CD4-positive, alpha-beta T cell (primary cell): ENCODE results near the gene TPP2. TPM values are rescaled to one million over a fixed set of nuclear protein-coding genes. Genes with fewer than 3 reads are reported as not detected.

Source experiments
- ATAC-seq: fragments of 200-7000 bp; cut with Tn5 transposase; one replicate; pipeline ENCODE4 v1.10.0; 2022; ENCODE audit warnings: mild to moderate bottlenecking; ENCODE audit not compliant: poor library complexity
- CTCF ChIA-PET: fragments of 350-600 bp; sonication (Branson Sonifier 250); formaldehyde crosslinking; loops from one replicate; lab custom pipeline; 2021; ENCODE audit warnings: antibody characterized with exemption, inconsistent platforms; lab: Charles Lee
- POLR2A ChIA-PET: fragments of 350-600 bp; sonication (Branson Sonifier 250); formaldehyde crosslinking; loops from one replicate; lab custom pipeline; 2021; ENCODE audit warnings: antibody characterized with exemption, inconsistent platforms; lab: Charles Lee
- DNase-seq, 14 experiments: peaks; one replicate each; pipeline ENCODE4 v3.0.0-alpha.2; 2013 to 2020; ENCODE audit warnings: mixed read lengths in 2 of 14
- H3K27ac ChIP-seq, 2 donors: one replicate each; pipeline versions ENCODE4 v1.5.1 to v1.7.0; 2013; ENCODE audit warnings: low read length in 2 of 2, low read depth in 1 of 2, mild to moderate bottlenecking in 1 of 2
- H3K27me3 ChIP-seq, 2 experiments: 1 replicate in 1 of 2; 2 replicates in 1 of 2; pipeline versions ENCODE4 v1.6.1 to v1.7.0; 2013; ENCODE audit warnings: low read length in 2 of 2, control low read depth in 1 of 2, mild to moderate bottlenecking in 1 of 2, moderate library complexity in 1 of 2; ENCODE audit not compliant: insufficient read depth in 2 of 2, control insufficient read depth in 1 of 2
- H3K36me3 ChIP-seq: one replicate; pipeline ENCODE4 v1.6.1; 2013; ENCODE audit warnings: low read length, control low read depth; ENCODE audit not compliant: insufficient read depth
- H3K4me1 ChIP-seq: one replicate; pipeline ENCODE4 v1.6.1; 2013; ENCODE audit warnings: low read length, control low read depth; ENCODE audit not compliant: insufficient read depth
- H3K4me3 ChIP-seq: one replicate; pipeline ENCODE4 v1.5.1; 2013; ENCODE audit warnings: mild to moderate bottlenecking, low read length, moderate library complexity
- H3K9me3 ChIP-seq, 2 experiments: 1 replicate in 1 of 2; 2 replicates in 1 of 2; pipeline versions ENCODE4 v1.6.1 to v1.7.0; 2013; ENCODE audit warnings: low read length in 2 of 2, mild to moderate bottlenecking in 2 of 2, control low read depth in 1 of 2, moderate library complexity in 1 of 2; ENCODE audit not compliant: control insufficient read depth in 1 of 2, insufficient read depth in 1 of 2
- H3K27ac Mint-ChIP-seq: one replicate; pipeline ENCODE4 v1.8.0; 2020; ENCODE audit warnings: mixed read lengths
- H3K27me3 Mint-ChIP-seq: one replicate; pipeline ENCODE4 v1.8.0; 2021; ENCODE audit warnings: mixed read lengths
- H3K36me3 Mint-ChIP-seq: one replicate; pipeline ENCODE4 v1.8.0; 2021; ENCODE audit warnings: low read depth, mixed read lengths
- H3K4me1 Mint-ChIP-seq: one replicate; pipeline ENCODE4 v1.8.0; 2021; ENCODE audit warnings: low read depth, mixed read lengths
- H3K4me3 Mint-ChIP-seq: one replicate; pipeline ENCODE4 v1.8.0; 2020; ENCODE audit warnings: mild to moderate bottlenecking, mixed read lengths
- H3K9me3 Mint-ChIP-seq: one replicate; pipeline ENCODE4 v1.8.0; 2020; ENCODE audit warnings: mixed read lengths
- intact Hi-C, 2 experiments: fragments of 100-400 bp; cut with DNase I in 1 of 2; cut with micrococcal nuclease in 1 of 2; formaldehyde crosslinking; loops; one replicate each; pipeline versions ENCODE4 v1.15.1 to v1.9.0; 2023 to 2025; cut with DNase I, micrococcal nuclease
- total RNA-seq, 174 experiments: library from RNA in 2 of 174; stranded (reverse) in 2 of 174; gene quantifications; one replicate each; pipeline ENCODE4 v1.2.3 and lab custom pipeline; 2021 to 2026
- TF ChIP-seq, protein P1 (sequence below): fragments of 200-600 bp; IDR thresholded peaks from one replicate; pipeline ENCODE4 v1.8.0; 2022; ENCODE audit warnings: antibody characterized with exemption, mild to moderate bottlenecking

Gene TPP2
- total RNA-seq, 2 experiments from 2014 or later, result 146 to 147 TPM

DNA sequence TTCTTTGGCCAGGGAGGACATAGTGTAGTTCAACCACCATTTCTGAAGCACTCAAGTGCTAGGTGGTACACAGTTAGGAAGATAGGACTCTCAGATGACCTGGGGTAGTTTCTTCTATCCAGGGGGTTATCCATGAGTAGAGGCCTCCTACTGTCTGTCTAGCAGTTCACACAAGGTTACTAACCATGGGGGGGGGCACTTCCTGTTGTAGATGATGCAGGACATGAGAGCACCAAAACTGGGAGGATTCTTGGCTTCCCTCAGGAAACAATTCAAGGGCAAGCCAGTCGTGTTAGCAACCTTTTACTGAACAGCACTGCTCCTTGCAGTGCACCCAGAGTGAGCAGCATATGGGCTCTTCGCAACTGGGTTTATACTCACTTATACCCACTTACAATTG is 8.9 kb upstream of the TPP2 start:
- TF ChIP-seq, protein P1, sequence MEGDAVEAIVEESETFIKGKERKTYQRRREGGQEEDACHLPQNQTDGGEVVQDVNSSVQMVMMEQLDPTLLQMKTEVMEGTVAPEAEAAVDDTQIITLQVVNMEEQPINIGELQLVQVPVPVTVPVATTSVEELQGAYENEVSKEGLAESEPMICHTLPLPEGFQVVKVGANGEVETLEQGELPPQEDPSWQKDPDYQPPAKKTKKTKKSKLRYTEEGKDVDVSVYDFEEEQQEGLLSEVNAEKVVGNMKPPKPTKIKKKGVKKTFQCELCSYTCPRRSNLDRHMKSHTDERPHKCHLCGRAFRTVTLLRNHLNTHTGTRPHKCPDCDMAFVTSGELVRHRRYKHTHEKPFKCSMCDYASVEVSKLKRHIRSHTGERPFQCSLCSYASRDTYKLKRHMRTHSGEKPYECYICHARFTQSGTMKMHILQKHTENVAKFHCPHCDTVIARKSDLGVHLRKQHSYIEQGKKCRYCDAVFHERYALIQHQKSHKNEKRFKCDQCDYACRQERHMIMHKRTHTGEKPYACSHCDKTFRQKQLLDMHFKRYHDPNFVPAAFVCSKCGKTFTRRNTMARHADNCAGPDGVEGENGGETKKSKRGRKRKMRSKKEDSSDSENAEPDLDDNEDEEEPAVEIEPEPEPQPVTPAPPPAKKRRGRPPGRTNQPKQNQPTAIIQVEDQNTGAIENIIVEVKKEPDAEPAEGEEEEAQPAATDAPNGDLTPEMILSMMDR, result no peak
- ATAC-seq (no peak), DNase-seq (no peak)
- Histone ChIP-seq H3K4me3 (no peak overlapping the region), H3K27ac (no peak overlapping the region), H3K9me3 (no peaks in the 10 kb centered on the region), H3K27me3 (no peaks in the 10 kb centered on the region), H3K36me3 (no peaks in the 10 kb centered on the region), H3K4me1 (peaks cover 14% of the 10 kb centered on the region)
- H3K27me3 Mint-ChIP-seq, result no peaks in the 10 kb centered on the region
- ChIA-PET POLR2A (no interaction called here), CTCF (no interaction called here)
- intact Hi-C loops, result no loop called here
- H3K4me3 Mint-ChIP-seq, result no peak overlapping the region
- peaks cover 15% of the 10 kb centered on the region for H3K4me1 Mint-ChIP-seq
- H3K27ac Mint-ChIP-seq, result no peak overlapping the region
- H3K9me3 Mint-ChIP-seq, result no peaks in the 10 kb centered on the region
- H3K36me3 Mint-ChIP-seq, result no peaks in the 10 kb centered on the region

DNA sequence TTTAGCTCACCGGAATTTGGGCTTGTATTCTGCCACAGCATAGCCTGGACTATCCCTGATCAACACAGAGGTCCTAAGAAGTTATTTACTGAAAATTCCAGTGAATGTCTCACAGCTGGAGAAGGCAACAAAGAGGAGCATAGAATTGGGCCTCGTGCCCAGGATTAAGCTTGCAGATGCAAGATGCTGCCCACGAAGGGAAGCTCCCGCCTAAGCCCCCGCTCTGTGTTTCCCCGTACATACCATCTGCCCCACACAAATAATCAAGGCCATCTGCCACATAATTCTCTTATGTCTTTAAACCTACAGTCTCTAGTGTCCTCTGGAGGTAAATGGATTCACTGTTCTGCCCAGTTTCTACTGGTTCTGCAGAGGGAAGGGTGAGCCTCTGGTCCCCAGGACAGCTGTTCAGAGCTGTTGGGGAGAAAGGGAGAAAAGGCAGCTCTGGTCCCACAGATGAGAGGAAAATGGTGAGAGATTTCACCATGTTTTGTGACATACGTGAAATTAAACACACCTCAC is 7.4 kb upstream of the TPP2 start:
- DNase-seq (no peak), ATAC-seq (no peak)
- H3K36me3 Mint-ChIP-seq, result no peaks in the 10 kb centered on the region
- no peaks in the 10 kb centered on the region for H3K27me3 Mint-ChIP-seq
- CTCF ChIA-PET, result no interaction called here
- H3K27me3 ChIP-seq, result no peaks in the 10 kb centered on the region
- peaks cover 16% of the 10 kb centered on the region for H3K4me1 ChIP-seq
- H3K9me3 Mint-ChIP-seq, result no peaks in the 10 kb centered on the region
- peaks cover 23% of the 10 kb centered on the region for H3K4me1 Mint-ChIP-seq
- H3K4me3 Mint-ChIP-seq, result peak overlapping the region; percentile 39
- no peak overlapping the region for H3K27ac ChIP-seq
- POLR2A ChIA-PET, result interaction anchor here (11.0 kb wide), 1 partner anchor 258 kb away, joined by 575 read pairs; the partner anchor contains the start of gene ERCC5
- H3K4me3 ChIP-seq, result no peak overlapping the region
- TF ChIP-seq, protein P1, result no peak
- intact Hi-C loops, result no loop called here
- no peaks in the 10 kb centered on the region for H3K36me3 ChIP-seq
- H3K27ac Mint-ChIP-seq, result no peak overlapping the region
- H3K9me3 ChIP-seq, result no peaks in the 10 kb centered on the region

DNA sequence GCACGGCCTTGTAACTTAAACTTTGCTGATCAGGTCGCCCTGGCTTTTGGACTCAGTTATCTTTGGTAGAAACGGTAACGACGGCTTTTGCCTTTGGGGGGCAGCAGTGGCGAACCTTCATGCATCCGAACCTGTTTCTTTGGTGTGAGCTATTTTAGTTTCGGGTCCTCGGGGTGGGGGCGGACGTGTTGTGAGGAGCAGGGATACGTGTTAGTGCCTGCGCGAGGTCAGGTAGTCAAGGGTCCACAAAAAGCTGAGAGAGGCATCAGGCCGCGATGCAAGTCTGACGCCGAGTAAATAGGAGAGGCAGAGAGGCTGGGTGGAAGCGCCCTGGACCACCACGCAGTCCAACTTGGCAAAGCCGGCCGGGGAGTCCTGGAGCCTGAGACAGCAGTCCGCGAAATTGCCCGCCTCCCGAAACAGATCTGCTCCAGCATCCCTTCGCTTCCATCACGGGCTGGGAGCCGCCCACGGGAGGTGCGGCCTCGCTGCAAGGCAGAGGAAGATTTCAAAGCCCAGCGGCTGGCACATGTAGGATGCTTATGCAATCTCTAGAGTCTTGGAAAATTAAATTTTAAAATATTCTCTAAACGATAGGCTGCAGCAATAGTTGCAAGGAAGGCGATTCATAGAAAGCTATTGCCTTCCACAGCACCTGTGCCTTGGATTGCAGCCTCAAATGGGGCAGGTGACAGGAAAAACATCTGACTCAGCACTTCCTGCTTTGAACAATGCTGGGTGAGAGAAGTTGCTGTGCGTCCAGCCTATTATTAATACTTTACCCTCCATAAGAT is 4.6 kb upstream of the TPP2 start:
- DNase-seq, result peak; percentile 67 to 86 (median 76)
- peak overlapping the region; percentile 100 for H3K27ac Mint-ChIP-seq

More for the DNA sequence above, 4.6 kb upstream of the TPP2 start:
- ATAC-seq, result peak; percentile 14
- H3K27me3 Mint-ChIP-seq, result no peaks in the 10 kb centered on the region
- H3K4me3 ChIP-seq, result peak overlapping the region; percentile 78
- intact Hi-C loops, result loop anchor here (1.0 to 5.0 kb wide), 6 partner anchors 17 to 1915 kb away; no protein-coding TSS in a partner anchor
- H3K9me3 Mint-ChIP-seq, result no peaks in the 10 kb centered on the region
- POLR2A ChIA-PET, result interaction anchor here (0.6 to 11.0 kb wide), 23 partner anchors 9 to 278 kb away, joined by 3 to 575 read pairs (median 4); partner anchors contain the start of genes ERCC5 and TEX30
- peaks cover 25% of the 10 kb centered on the region for H3K4me1 ChIP-seq
- TF ChIP-seq, protein P1, result peak; percentile 69
- peak overlapping the region; percentile 95 for H3K4me3 Mint-ChIP-seq
- no peaks in the 10 kb centered on the region for H3K9me3 ChIP-seq
- H3K27me3 ChIP-seq, result no peaks in the 10 kb centered on the region
- peak overlapping the region; percentile 58 to 77 for H3K27ac ChIP-seq
- CTCF ChIA-PET, result interaction anchor here (0.6 to 1.9 kb wide), 22 partner anchors 9 to 1447 kb away, joined by 3 to 9 read pairs (median 4); partner anchors contain the start of genes ERCC5 and TEX30
- H3K4me1 Mint-ChIP-seq, result peaks cover 42% of the 10 kb centered on the region
- peaks cover 10% of the 10 kb centered on the region for H3K36me3 Mint-ChIP-seq
- H3K36me3 ChIP-seq, result no peaks in the 10 kb centered on the region
